Stomach smooth muscle (tissue), 2 donors: ENCODE data around the gene CDK5R2.

Experiments
- H3K27ac ChIP-seq: one replicate; pipeline ENCODE4 v1.7.0; 2013; ENCODE audit warnings: mild to moderate bottlenecking, low read length, inconsistent platforms
- H3K27me3 ChIP-seq, 2 donors: one replicate each; pipeline ENCODE4 v1.7.0; 2013; ENCODE audit warnings: low read length in 2 of 2; ENCODE audit not compliant: insufficient read depth in 2 of 2, control insufficient read depth in 1 of 2
- H3K36me3 ChIP-seq, 2 donors: one replicate each; pipeline ENCODE4 v1.7.0; 2013; ENCODE audit warnings: low read length in 2 of 2; ENCODE audit not compliant: control insufficient read depth in 2 of 2, insufficient read depth in 2 of 2
- H3K4me1 ChIP-seq: one replicate; pipeline ENCODE4 v1.7.0; 2013; ENCODE audit warnings: low read length; ENCODE audit not compliant: control insufficient read depth, insufficient read depth
- H3K4me3 ChIP-seq, 2 donors: one replicate each; pipeline ENCODE4 v1.7.0; 2013; ENCODE audit warnings: low read length in 2 of 2
- H3K9ac ChIP-seq, 2 donors: one replicate each; pipeline ENCODE4 v1.7.0; 2013; ENCODE audit warnings: low read length in 2 of 2, mild to moderate bottlenecking in 1 of 2
- H3K9me3 ChIP-seq, 2 donors: one replicate each; pipeline ENCODE4 v1.7.0; 2013; ENCODE audit warnings: low read length in 2 of 2; ENCODE audit not compliant: control insufficient read depth in 2 of 2
- donor health status: healthy.
- donor health status: Pancreatic carcinoma.

CDK5R2 gene

GRCh38 chr2:219010162-219010756, 50.8 kb downstream of the CDK5R2 start:
- Histone ChIP-seq H3K27me3 (peaks cover 15 to 27% of the 10 kb centered on the region in 2 donors), H3K4me3 (no peak overlapping the region), H3K9ac (no peak overlapping the region)

GRCh38 chr2:219010873-219011272, 51.4 kb downstream of the CDK5R2 start:
- Histone ChIP-seq H3K9ac (no peak overlapping the region), H3K4me1 (no peaks in the 10 kb centered on the region), H3K27ac (no peak overlapping the region), H3K4me3 (no peak overlapping the region), H3K27me3 (peaks cover 11 to 23% of the 10 kb centered on the region in 2 donors), H3K9me3 (no peaks in the 10 kb centered on the region), H3K36me3 (no peaks in the 10 kb centered on the region)

More at GRCh38 chr2:219010162-219010756, 50.8 kb downstream of the CDK5R2 start:
- no peaks in the 10 kb centered on the region for H3K36me3 ChIP-seq
- H3K9me3 ChIP-seq: no peaks in the 10 kb centered on the region
- no peaks in the 10 kb centered on the region for H3K4me1 ChIP-seq
- no peak overlapping the region for H3K27ac ChIP-seq
